B cell (primary cell): Measurements from ENCODE around the gene CHKA.

Source experiments
- EZH2 ChIP-seq: IDR thresholded peaks from 2 replicates; pipeline ENCODE4 v1.6.1; 2012; ENCODE audit warnings: borderline replicate concordance, low read depth, mild to moderate bottlenecking, moderate library complexity, low read length; ENCODE audit not compliant: insufficient read depth, poor library complexity, severe bottlenecking
- TF ChIP-seq, protein P1 (sequence below): fragments of 200-600 bp; IDR thresholded peaks from one replicate; pipeline ENCODE4 v1.8.0; 2022; ENCODE audit warnings: antibody characterized with exemption, mild to moderate bottlenecking

DNA sequence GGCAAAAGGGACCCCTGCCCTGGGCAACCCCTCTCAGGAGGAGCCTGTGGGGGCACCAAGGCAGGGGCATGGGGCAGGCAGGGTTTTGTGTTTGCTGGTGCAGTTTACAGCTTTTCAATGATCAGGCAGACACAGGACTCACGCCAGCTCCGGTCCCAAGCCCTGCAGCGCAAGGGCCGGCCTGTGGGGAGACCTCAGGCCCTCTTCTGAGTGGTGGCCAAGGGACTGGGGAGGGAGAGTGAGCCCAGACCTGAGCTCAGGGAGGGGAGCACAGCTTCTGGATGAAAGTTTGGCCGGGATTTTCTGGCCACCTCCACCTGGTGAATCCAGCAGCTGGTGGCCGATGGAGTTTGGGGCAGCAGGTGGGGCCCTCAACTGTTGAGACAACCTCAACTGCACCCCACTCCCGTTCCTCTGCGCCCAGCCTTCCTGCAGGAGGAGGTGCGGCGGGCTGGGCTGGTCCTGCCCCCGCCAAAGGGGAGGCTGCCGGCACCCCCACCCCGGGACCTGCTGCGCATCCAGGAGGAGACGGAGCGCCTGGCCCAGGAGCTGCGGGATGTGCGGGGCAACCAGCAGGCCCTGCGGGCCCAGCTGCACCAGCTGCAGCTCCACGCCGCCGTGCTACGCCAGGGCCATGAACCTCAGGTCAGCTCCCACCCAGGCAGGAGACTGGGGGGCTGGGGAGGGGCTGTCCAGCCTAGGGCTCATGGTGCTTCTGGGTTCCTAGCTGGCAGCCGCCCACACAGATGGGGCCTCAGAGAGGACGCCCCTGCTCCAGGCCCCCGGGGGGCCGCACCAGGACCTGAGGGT is 78.8 kb downstream of the CHKA start:
- TF ChIP-seq, protein P1, sequence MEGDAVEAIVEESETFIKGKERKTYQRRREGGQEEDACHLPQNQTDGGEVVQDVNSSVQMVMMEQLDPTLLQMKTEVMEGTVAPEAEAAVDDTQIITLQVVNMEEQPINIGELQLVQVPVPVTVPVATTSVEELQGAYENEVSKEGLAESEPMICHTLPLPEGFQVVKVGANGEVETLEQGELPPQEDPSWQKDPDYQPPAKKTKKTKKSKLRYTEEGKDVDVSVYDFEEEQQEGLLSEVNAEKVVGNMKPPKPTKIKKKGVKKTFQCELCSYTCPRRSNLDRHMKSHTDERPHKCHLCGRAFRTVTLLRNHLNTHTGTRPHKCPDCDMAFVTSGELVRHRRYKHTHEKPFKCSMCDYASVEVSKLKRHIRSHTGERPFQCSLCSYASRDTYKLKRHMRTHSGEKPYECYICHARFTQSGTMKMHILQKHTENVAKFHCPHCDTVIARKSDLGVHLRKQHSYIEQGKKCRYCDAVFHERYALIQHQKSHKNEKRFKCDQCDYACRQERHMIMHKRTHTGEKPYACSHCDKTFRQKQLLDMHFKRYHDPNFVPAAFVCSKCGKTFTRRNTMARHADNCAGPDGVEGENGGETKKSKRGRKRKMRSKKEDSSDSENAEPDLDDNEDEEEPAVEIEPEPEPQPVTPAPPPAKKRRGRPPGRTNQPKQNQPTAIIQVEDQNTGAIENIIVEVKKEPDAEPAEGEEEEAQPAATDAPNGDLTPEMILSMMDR, result no peak
- TF ChIP-seq EZH2, result no peak
